Fibroblast of the aortic adventitia (primary cell): ENCODE results near the gene C10orf120. TPM values are rescaled to one million over a fixed set of nuclear protein-coding genes. Genes with fewer than 3 reads are reported as not detected.

Experiments
- DNase-seq: peaks from one replicate; pipeline ENCODE4 v3.0.0-alpha.2; 2010; ENCODE audit warnings: low read depth
- H3K4me3 ChIP-seq: 2 replicates; pipeline ENCODE4 v1.5.1; 2011; ENCODE audit warnings: low read depth, mild to moderate bottlenecking, control low read depth, low read length, moderate library complexity
- CTCF ChIP-seq: IDR thresholded peaks from 2 replicates; pipeline ENCODE4 v1.5.1; 2011; ENCODE audit warnings: mild to moderate bottlenecking, low read length, control low read depth, inconsistent platforms; ENCODE audit not compliant: insufficient read depth
- total RNA-seq: library from RNA; depleted of rRNA; stranded (reverse); fragments of >200 nt; gene quantifications from 2 replicates; pipeline ENCODE4 v1.2.3, GENCODE V29; 2012; ENCODE audit warnings: low replicate concordance

The C10orf120 gene
- total RNA-seq, 1 donor, result not detected

- DNase-seq, result no peak
- TF ChIP-seq CTCF, result no peak
- H3K4me3 ChIP-seq, result no peak overlapping the region
Observed at GRCh38 chr10:122675278-122675677, 24.4 kb downstream of the C10orf120 start.

GRCh38 chr10:122674781-122675180 is 24.9 kb downstream of the C10orf120 start:
- DNase-seq, result no peak
- TF ChIP-seq CTCF, result no peak
- no peak overlapping the region for H3K4me3 ChIP-seq

GRCh38 chr10:122673731-122674130 is 25.9 kb downstream of the C10orf120 start:
- no peak for DNase-seq
- TF ChIP-seq CTCF, result no peak
- no peak overlapping the region for H3K4me3 ChIP-seq

GRCh38 chr10:122673269-122673668 is 26.4 kb downstream of the C10orf120 start:
- no peak for DNase-seq
- no peak overlapping the region for H3K4me3 ChIP-seq
- TF ChIP-seq CTCF, result no peak

- H3K4me3 ChIP-seq, result no peak overlapping the region
- DNase-seq, result no peak
- no peak for TF ChIP-seq CTCF
Observed at GRCh38 chr10:122672655-122673054, 27.0 kb downstream of the C10orf120 start.

- no peak for TF ChIP-seq CTCF
- no peak for DNase-seq
- H3K4me3 ChIP-seq, result no peak overlapping the region
Observed at GRCh38 chr10:122671355-122671754, 28.3 kb downstream of the C10orf120 start.

- no peak overlapping the region for H3K4me3 ChIP-seq
- TF ChIP-seq CTCF, result no peak
- no peak for DNase-seq
Observed at GRCh38 chr10:122669842-122670241, 29.8 kb downstream of the C10orf120 start.
